Muscle of leg (tissue), 9 donors: ENCODE results near the gene GRIK1. TPM values are rescaled to one million over a fixed set of nuclear protein-coding genes. Genes with fewer than 3 reads are reported as not detected.

Experiments
- polyA plus RNA-seq, 8 donors: library from polyadenylated mRNA; unstranded; fragments of 120-200 nt; gene quantifications; one replicate each; pipeline versions ENCODE4 v1.2.1 to v1.2.3, GENCODE V29; 2013; ENCODE audit warnings: inconsistent platforms in 1 of 8, low replicate concordance in 1 of 8; ENCODE audit not compliant: insufficient read length in 8 of 8, insufficient read depth in 1 of 8
- total RNA-seq: library from RNA; stranded (reverse); fragments of 120-200 nt; gene quantifications from one replicate; pipeline ENCODE4 v1.2.4, GENCODE V29; 2013

GRIK1 gene
- total and polyA plus RNA-seq, 9 donors: 0.25 to 2.1 (median 0.39) TPM

Other genes starting within 250 kb of the GRIK1 start
- gene CLDN17, start 226.8 kb upstream of the GRIK1 start, total RNA-seq: not detected
- not detected for gene CLDN17, start 226.8 kb upstream of the GRIK1 start, polyA plus RNA-seq